Neural progenitor cell (in vitro differentiated cells): ENCODE measurements around the gene C12orf57. TPM values are rescaled to one million over a fixed set of nuclear protein-coding genes. Genes with fewer than 3 reads are reported as not detected.

ENCODE experiments used
- DNase-seq: peaks from one replicate; pipeline ENCODE4 v3.0.0-alpha.2; 2016; ENCODE audit warnings: low spot score
- H2AFZ ChIP-seq: fragments of 200-600 bp; sonication (generic); replicated peaks from 2 replicates; pipeline ENCODE4 v1.6.1; 2016; ENCODE audit warnings: antibody characterized with exemption
- H3F3A ChIP-seq: fragments of 200-600 bp; sonication (generic); 2 replicates; pipeline ENCODE4 v1.6.1; 2016; ENCODE audit warnings: antibody characterized with exemption, low read depth
- H3K27ac ChIP-seq: fragments of 200-600 bp; sonication (generic); 2 replicates; pipeline ENCODE4 v1.5.1; 2016; ENCODE audit warnings: mild to moderate bottlenecking
- H3K27me3 ChIP-seq: fragments of 200-600 bp; sonication (generic); 2 replicates; pipeline ENCODE4 v1.6.1; 2016; ENCODE audit warnings: mild to moderate bottlenecking, moderate library complexity
- H3K36me3 ChIP-seq: fragments of 200-600 bp; sonication (generic); 2 replicates; pipeline ENCODE4 v1.5.1; 2016
- H3K4me1 ChIP-seq: fragments of 200-600 bp; sonication (generic); 2 replicates; pipeline ENCODE4 v1.6.1; 2016; ENCODE audit warnings: mixed run types
- H3K4me2 ChIP-seq: fragments of 200-600 bp; sonication (generic); 2 replicates; pipeline ENCODE4 v1.6.1; 2016
- H3K4me3 ChIP-seq: fragments of 200-600 bp; sonication (generic); 2 replicates; pipeline ENCODE4 v1.5.1; 2016
- H3K79me2 ChIP-seq: fragments of 200-600 bp; sonication (generic); 2 replicates; pipeline ENCODE4 v1.6.1; 2016; ENCODE audit warnings: low read depth
- H3K9ac ChIP-seq: fragments of 200-600 bp; sonication (generic); 2 replicates; pipeline ENCODE4 v1.6.1; 2016
- H3K9me3 ChIP-seq: fragments of 200-600 bp; sonication (generic); 2 replicates; pipeline ENCODE4 v1.5.1; 2016; ENCODE audit warnings: low read depth
- H4K20me1 ChIP-seq: fragments of 200-600 bp; sonication (generic); 2 replicates; pipeline ENCODE4 v1.6.1; 2016; ENCODE audit warnings: low read depth
- H3K27ac Mint-ChIP-seq: 3 replicates; pipeline ENCODE4 v1.8.0; 2021; ENCODE audit warnings: mixed read lengths
- H3K27me3 Mint-ChIP-seq: 2 replicates; pipeline ENCODE4 v1.8.0; 2022; ENCODE audit warnings: low read depth, mild to moderate bottlenecking, inconsistent platforms, moderate library complexity, mixed read lengths; ENCODE audit not compliant: insufficient read depth
- H3K36me3 Mint-ChIP-seq: 3 replicates; pipeline ENCODE4 v1.8.0; 2021; ENCODE audit warnings: mixed read lengths
- H3K4me1 Mint-ChIP-seq: 3 replicates; pipeline ENCODE4 v1.8.0; 2021; ENCODE audit warnings: mixed read lengths
- H3K4me3 Mint-ChIP-seq: 3 replicates; pipeline ENCODE4 v1.8.0; 2021; ENCODE audit warnings: mild to moderate bottlenecking, moderate library complexity, mixed read lengths
- H3K9me3 Mint-ChIP-seq: 3 replicates; pipeline ENCODE4 v1.8.0; 2020; ENCODE audit warnings: mixed read lengths
- CTCF ChIP-seq: fragments of 200-600 bp; sonication (generic); IDR thresholded peaks from 2 replicates; pipeline ENCODE4 v1.5.1; 2017; ENCODE audit warnings: antibody characterized with exemption, mild to moderate bottlenecking
- EZH2 ChIP-seq: fragments of 200-600 bp; sonication (generic); IDR thresholded peaks from 2 replicates; pipeline ENCODE4 v1.6.1; 2017; ENCODE audit warnings: antibody characterized with exemption, mild to moderate bottlenecking, moderate library complexity
- EZH2phosphoT487 ChIP-seq: fragments of 200-600 bp; sonication (generic); IDR thresholded peaks from 2 replicates; pipeline ENCODE4 v1.6.1; 2017; ENCODE audit warnings: antibody characterized with exemption
- total RNA-seq: library from RNA; depleted of rRNA; stranded (reverse); fragments of >200 nt; gene quantifications from 2 replicates; pipeline ENCODE4 v1.2.3, GENCODE V29; 2015; ENCODE audit warnings: low replicate concordance

C12orf57 gene
- total RNA-seq, 1 donor from 2014 or later = 314 TPM

GRCh38 chr12:6967651-6968100 lies 23.9 kb downstream of the C12orf57 start:
- H3K27me3 Mint-ChIP-seq = peaks cover 6% of the 10 kb centered on the region
- Histone ChIP-seq H3F3A (peaks cover 69% of the 10 kb centered on the region), H3K36me3 (no peaks in the 10 kb centered on the region), H3K4me2 (no peak overlapping the region), H3K4me1 (peaks cover 22% of the 10 kb centered on the region), H3K79me2 (peaks cover 49% of the 10 kb centered on the region), H3K9me3 (no peaks in the 10 kb centered on the region), H3K4me3 (no peak overlapping the region), H2AFZ (no peak overlapping the region), H3K9ac (no peak overlapping the region), H3K27me3 (no peaks in the 10 kb centered on the region), H3K27ac (no peak overlapping the region), H4K20me1 (peaks cover 4% of the 10 kb centered on the region)
- peaks cover 41% of the 10 kb centered on the region for H3K4me1 Mint-ChIP-seq
- H3K4me3 Mint-ChIP-seq = peak overlapping the region; percentile 55
- no peaks in the 10 kb centered on the region for H3K9me3 Mint-ChIP-seq
- DNase-seq = no peak
- H3K27ac Mint-ChIP-seq = no peak overlapping the region
- peaks cover 19% of the 10 kb centered on the region for H3K36me3 Mint-ChIP-seq
- TF ChIP-seq EZH2 = no peak
- TF ChIP-seq CTCF = no peak
- no peak for TF ChIP-seq EZH2phosphoT487

GRCh38 chr12:6968426-6968825 lies 24.6 kb downstream of the C12orf57 start:
- Histone ChIP-seq H3K79me2 (peaks cover 56% of the 10 kb centered on the region), H3K36me3 (no peaks in the 10 kb centered on the region), H3K4me3 (no peak overlapping the region)

GRCh38 chr12:6970096-6970527 lies 26.3 kb downstream of the C12orf57 start:
- H3K36me3 Mint-ChIP-seq = peaks cover 18% of the 10 kb centered on the region

More at GRCh38 chr12:6968426-6968825, 24.6 kb downstream of the C12orf57 start:
- no peak overlapping the region for H3K27ac Mint-ChIP-seq
- H3K4me1 Mint-ChIP-seq = peaks cover 41% of the 10 kb centered on the region
- H3K4me3 Mint-ChIP-seq = peak overlapping the region; percentile 100
- no peak overlapping the region for H3K4me2 ChIP-seq
- no peaks in the 10 kb centered on the region for H3K27me3 ChIP-seq
- H4K20me1 ChIP-seq = peaks cover 4% of the 10 kb centered on the region
- no peak overlapping the region for H3K27ac ChIP-seq
- H2AFZ ChIP-seq = no peak overlapping the region
- no peaks in the 10 kb centered on the region for H3K9me3 ChIP-seq
- DNase-seq = no peak
- H3K9me3 Mint-ChIP-seq = no peaks in the 10 kb centered on the region
- H3F3A ChIP-seq = peaks cover 64% of the 10 kb centered on the region
- TF ChIP-seq CTCF (no peak), EZH2 (no peak), EZH2phosphoT487 (no peak)
- no peak overlapping the region for H3K9ac ChIP-seq
- peaks cover 19% of the 10 kb centered on the region for H3K36me3 Mint-ChIP-seq
- H3K27me3 Mint-ChIP-seq = peaks cover 6% of the 10 kb centered on the region
- peaks cover 17% of the 10 kb centered on the region for H3K4me1 ChIP-seq

More at GRCh38 chr12:6970096-6970527, 26.3 kb downstream of the C12orf57 start:
- no peak for TF ChIP-seq CTCF
- no peak for TF ChIP-seq EZH2
- no peak for TF ChIP-seq EZH2phosphoT487
- H3K9me3 ChIP-seq = no peaks in the 10 kb centered on the region
- Mint-ChIP-seq H3K4me3 (peak overlapping the region; percentile 100), H3K4me1 (peaks cover 34% of the 10 kb centered on the region), H3K27ac (peak overlapping the region; percentile 66), H3K9me3 (no peaks in the 10 kb centered on the region), H3K27me3 (peaks cover 7% of the 10 kb centered on the region)
- H4K20me1 ChIP-seq = peaks cover 4% of the 10 kb centered on the region
- H3K27ac ChIP-seq = peak overlapping the region; percentile 13
- peak overlapping the region; percentile 99 for H3K4me2 ChIP-seq
- DNase-seq = no peak
- H3K36me3 ChIP-seq = no peaks in the 10 kb centered on the region
- peak overlapping the region; percentile 60 for H2AFZ ChIP-seq
- peak overlapping the region; percentile 96 for H3K4me3 ChIP-seq
- H3K79me2 ChIP-seq = peaks cover 60% of the 10 kb centered on the region
- peaks cover 47% of the 10 kb centered on the region for H3F3A ChIP-seq
- H3K4me1 ChIP-seq = peaks cover 17% of the 10 kb centered on the region
- peak overlapping the region; percentile 89 for H3K9ac ChIP-seq
- no peaks in the 10 kb centered on the region for H3K27me3 ChIP-seq
